OCI-LY7 (cell line): Measurements from ENCODE around the gene SGMS1. TPM values are rescaled to one million over a fixed set of nuclear protein-coding genes. Genes with fewer than 3 reads are reported as not detected.

Source experiments
- BruUV-seq: library from RNA; stranded (reverse); fragments of 400-500 nt; replicated peaks from 2 replicates; lab custom pipeline; 2021; lab: Mats Ljungman, UMichigan
- CTCF ChIA-PET: fragments of 300-600 bp; sonication (Branson Sonifier 250); formaldehyde crosslinking; loops from one replicate; lab custom pipeline; 2022; ENCODE audit warnings: antibody characterized with exemption; ENCODE audit not compliant: unreplicated experiment; lab: Charles Lee
- POLR2A ChIA-PET: fragments of 300-600 bp; sonication (Branson Sonifier 250); formaldehyde crosslinking; loops from one replicate; lab custom pipeline; 2022; ENCODE audit warnings: antibody characterized with exemption; lab: Charles Lee
- DNase-seq: peaks from one replicate; pipeline ENCODE4 v3.0.0-alpha.2; 2015; ENCODE audit warnings: low spot score
- H2AFZ ChIP-seq: fragments of 200-600 bp; sonication (generic), shearing (Covaris generic); 2 replicates; pipeline ENCODE4 v1.6.1; 2014; ENCODE audit warnings: mild to moderate bottlenecking, antibody characterized with exemption, low read length, moderate library complexity
- H3K27ac ChIP-seq: fragments of 200-600 bp; sonication (generic); 2 replicates; pipeline ENCODE4 v1.5.1; 2014; ENCODE audit warnings: mixed run types, low read depth, mild to moderate bottlenecking, moderate library complexity, low read length, inconsistent platforms; ENCODE audit not compliant: poor library complexity, severe bottlenecking
- H3K36me3 ChIP-seq: fragments of 200-600 bp; sonication (generic); 2 replicates; pipeline ENCODE4 v1.6.1; 2014; ENCODE audit warnings: mild to moderate bottlenecking, antibody characterized with exemption, low read length, moderate library complexity, mixed read lengths; ENCODE audit not compliant: insufficient read depth
- H3K4me1 ChIP-seq: fragments of 200-600 bp; sonication (generic); 2 replicates; pipeline ENCODE4 v1.5.1; 2014; ENCODE audit warnings: mild to moderate bottlenecking, low read length; ENCODE audit not compliant: insufficient read depth, poor library complexity, severe bottlenecking
- H3K4me2 ChIP-seq: fragments of 200-600 bp; sonication (generic); 2 replicates; pipeline ENCODE4 v1.6.1; 2014; ENCODE audit warnings: mild to moderate bottlenecking, low read length
- H3K4me3 ChIP-seq: fragments of 200-600 bp; sonication (generic); 2 replicates; pipeline ENCODE4 v1.5.1; 2014; ENCODE audit warnings: mild to moderate bottlenecking, low read depth, low read length; ENCODE audit not compliant: poor library complexity, severe bottlenecking
- H3K79me2 ChIP-seq: fragments of 200-600 bp; sonication (generic); 2 replicates; pipeline ENCODE4 v1.6.1; 2016; ENCODE audit warnings: low read depth, mild to moderate bottlenecking, low read length, moderate library complexity, mixed read lengths; ENCODE audit not compliant: insufficient read depth
- H3K9me2 ChIP-seq: fragments of 200-600 bp; sonication (generic); 2 replicates; pipeline ENCODE4 v1.6.1; 2016; ENCODE audit warnings: mild to moderate bottlenecking, low read length, mixed read lengths; ENCODE audit not compliant: insufficient read depth
- H3K9me3 ChIP-seq: fragments of 200-600 bp; sonication (generic); 2 replicates; pipeline ENCODE4 v1.6.1; 2014; ENCODE audit warnings: mild to moderate bottlenecking, mixed run types, low read length, mixed read lengths
- H4K20me1 ChIP-seq: fragments of 200-600 bp; sonication (generic); 2 replicates; pipeline ENCODE4 v1.6.1; 2014; ENCODE audit warnings: mild to moderate bottlenecking, antibody characterized with exemption, low read length, moderate library complexity, mixed read lengths; ENCODE audit not compliant: insufficient read depth
- EZH2phosphoT487 ChIP-seq: fragments of 200-600 bp; sonication (generic); IDR thresholded peaks from 2 replicates; pipeline ENCODE4 v1.6.1; 2018; ENCODE audit warnings: low read depth, borderline replicate concordance, mild to moderate bottlenecking, mixed run types, antibody characterized with exemption, low read length, moderate library complexity, mixed read lengths
- intact Hi-C: fragments of 100-400 bp; cut with micrococcal nuclease; formaldehyde crosslinking; loops from one replicate; pipeline ENCODE4 v1.10.0; 2022; ENCODE audit not compliant: unreplicated experiment
- total RNA-seq, 2 experiments: library from RNA; depleted of rRNA in 1 of 2; stranded (reverse); fragments of >200 nt in 1 of 2; shearing (Covaris generic) in 1 of 2; gene quantifications; 2 replicates each; pipeline ENCODE4 v1.2.3, GENCODE V29; 2014 to 2022
- TF ChIP-seq, protein P1 (sequence below): fragments of 200-600 bp; sonication (generic); conservative IDR thresholded peaks from 2 replicates; pipeline ENCODE4 v1.5.1; 2014; ENCODE audit warnings: mild to moderate bottlenecking, antibody characterized with exemption, low read length, moderate library complexity, mixed read lengths

The SGMS1 gene
- total RNA-seq, 2 experiments from 2014 or later = 45.4 to 57.5 TPM

DNA sequence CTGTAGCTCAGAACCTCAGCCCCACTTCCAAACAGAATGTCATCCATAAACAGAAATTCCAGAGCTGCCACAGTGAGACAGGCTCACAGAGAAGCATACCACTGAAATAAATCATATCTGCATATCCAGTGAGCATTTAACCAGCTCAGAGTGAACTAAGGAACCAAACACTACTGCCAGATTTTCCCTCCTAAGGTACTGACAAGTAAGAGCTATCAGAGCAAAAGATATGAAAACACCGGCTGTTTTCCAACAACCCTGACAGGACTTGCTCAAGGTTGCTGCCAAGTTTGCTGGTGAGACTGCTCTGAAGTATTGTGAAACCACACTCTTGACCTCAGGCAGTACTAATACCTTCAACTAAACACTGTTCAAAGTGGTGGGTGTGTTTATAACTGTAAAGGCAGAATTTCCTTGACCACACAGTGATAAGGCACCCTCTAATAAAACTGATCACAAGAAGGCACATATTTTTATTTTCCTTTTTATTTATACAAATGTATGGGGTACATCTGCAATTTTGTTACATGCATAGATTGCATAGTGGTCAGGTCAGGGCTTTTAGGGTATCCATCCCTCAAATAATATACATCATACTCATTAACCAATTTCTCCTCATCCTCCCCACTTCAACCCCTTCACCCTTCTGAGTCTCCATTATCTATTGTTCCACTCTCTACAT, 18.3 kb downstream of the SGMS1 start:
- BruUV-seq = no TSS peak
- no peaks in the 10 kb centered on the region for H3K9me2 ChIP-seq
- ChIA-PET CTCF (interaction anchor here (1.4 kb wide), 1 partner anchor 15 kb away, joined by 4 read pairs; no protein-coding TSS in a partner anchor), POLR2A (interaction anchor here (0.8 to 1.8 kb wide), 6 partner anchors 16 to 53 kb away, joined by 3 to 6 read pairs (median 4); no protein-coding TSS in a partner anchor)
- intact Hi-C loops = no loop called here
- H3K36me3 ChIP-seq = no peaks in the 10 kb centered on the region
- peaks cover 53% of the 10 kb centered on the region for H3K4me1 ChIP-seq
- no peaks in the 10 kb centered on the region for H3K9me3 ChIP-seq
- no peak for DNase-seq
- peak overlapping the region; percentile 74; the same call in 1 of the 2 replicates for H3K4me2 ChIP-seq
- H3K4me3 ChIP-seq = no peak overlapping the region
- no peak overlapping the region for H3K27ac ChIP-seq
- peaks cover 83% of the 10 kb centered on the region; the same call in 1 of the 2 replicates for H3K79me2 ChIP-seq
- H4K20me1 ChIP-seq = peaks cover 8% of the 10 kb centered on the region; the same call in 1 of the 2 replicates
- TF ChIP-seq, protein P1, sequence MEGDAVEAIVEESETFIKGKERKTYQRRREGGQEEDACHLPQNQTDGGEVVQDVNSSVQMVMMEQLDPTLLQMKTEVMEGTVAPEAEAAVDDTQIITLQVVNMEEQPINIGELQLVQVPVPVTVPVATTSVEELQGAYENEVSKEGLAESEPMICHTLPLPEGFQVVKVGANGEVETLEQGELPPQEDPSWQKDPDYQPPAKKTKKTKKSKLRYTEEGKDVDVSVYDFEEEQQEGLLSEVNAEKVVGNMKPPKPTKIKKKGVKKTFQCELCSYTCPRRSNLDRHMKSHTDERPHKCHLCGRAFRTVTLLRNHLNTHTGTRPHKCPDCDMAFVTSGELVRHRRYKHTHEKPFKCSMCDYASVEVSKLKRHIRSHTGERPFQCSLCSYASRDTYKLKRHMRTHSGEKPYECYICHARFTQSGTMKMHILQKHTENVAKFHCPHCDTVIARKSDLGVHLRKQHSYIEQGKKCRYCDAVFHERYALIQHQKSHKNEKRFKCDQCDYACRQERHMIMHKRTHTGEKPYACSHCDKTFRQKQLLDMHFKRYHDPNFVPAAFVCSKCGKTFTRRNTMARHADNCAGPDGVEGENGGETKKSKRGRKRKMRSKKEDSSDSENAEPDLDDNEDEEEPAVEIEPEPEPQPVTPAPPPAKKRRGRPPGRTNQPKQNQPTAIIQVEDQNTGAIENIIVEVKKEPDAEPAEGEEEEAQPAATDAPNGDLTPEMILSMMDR = no peak
- no peak for TF ChIP-seq EZH2phosphoT487
- H2AFZ ChIP-seq = no peak overlapping the region

DNA sequence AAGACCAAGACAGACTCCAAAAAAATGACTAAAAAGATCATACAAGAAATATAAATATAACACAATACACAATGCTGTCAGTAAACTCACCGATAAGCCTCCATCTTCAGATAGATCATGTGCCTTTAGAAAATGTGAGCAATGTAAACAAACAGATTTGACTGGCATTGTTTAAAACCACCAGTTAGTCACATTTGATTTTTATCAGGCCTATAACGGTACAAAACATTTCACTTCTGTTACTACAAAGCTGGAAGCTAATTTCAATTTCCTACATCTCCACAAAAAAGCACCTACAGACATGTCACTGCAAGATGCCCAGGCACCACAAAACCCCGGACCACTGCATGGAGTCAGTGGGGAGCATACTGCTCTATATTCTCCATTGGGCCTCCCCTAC, 18.9 kb downstream of the SGMS1 start:
- Histone ChIP-seq H3K9me3 (no peaks in the 10 kb centered on the region), H3K9me2 (no peaks in the 10 kb centered on the region), H3K36me3 (no peaks in the 10 kb centered on the region), H3K4me1 (peaks cover 53% of the 10 kb centered on the region), H3K4me2 (peak overlapping the region; percentile 74; the same call in 1 of the 2 replicates), H3K79me2 (peaks cover 77% of the 10 kb centered on the region; the same call in 1 of the 2 replicates), H4K20me1 (peaks cover 8% of the 10 kb centered on the region; the same call in 1 of the 2 replicates), H2AFZ (no peak overlapping the region), H3K4me3 (no peak overlapping the region), H3K27ac (no peak overlapping the region)
- intact Hi-C loops = no loop called here
- CTCF ChIA-PET = interaction anchor here (1.4 kb wide), 1 partner anchor 16 kb away, joined by 4 read pairs; no protein-coding TSS in a partner anchor
- no peak for TF ChIP-seq EZH2phosphoT487
- TF ChIP-seq, protein P1 = no peak
- POLR2A ChIA-PET = interaction anchor here (0.8 to 1.8 kb wide), 6 partner anchors 15 to 54 kb away, joined by 3 to 6 read pairs (median 4); no protein-coding TSS in a partner anchor
- no TSS peak for BruUV-seq
- DNase-seq = no peak
